HEK293 (cell line): ENCODE results near the gene DBN1.

ENCODE experiments used
- ZNF274 ChIP-seq, 2 experiments: fragments of 200-500 bp in 1 of 2; fragments of 450-650 bp in 1 of 2; sonication (Bioruptor generic) in 1 of 2; formaldehyde crosslinking in 1 of 2; IDR thresholded peaks; 2 replicates each; pipeline versions ENCODE4 v1.5.1 to v1.6.1; 2014 to 2016; ENCODE audit warnings: borderline replicate concordance in 1 of 2, inconsistent platforms in 1 of 2, low read length in 1 of 2, missing biosample characterization in 1 of 2, missing genetic modification characterization in 1 of 2
- ZSCAN23 ChIP-seq: fragments of 450-650 bp; formaldehyde crosslinking; IDR thresholded peaks from 2 replicates; pipeline ENCODE4 v1.5.1; 2016; ENCODE audit warnings: missing biosample characterization, missing genetic modification characterization

GRCh38 chr5:177430972-177431316 lies 42.5 kb downstream of the DBN1 start:
- TF ChIP-seq ZSCAN23 (tag by site-specific recombination) (no peak), ZNF274 (IDR thresholded peaks at IDR 0.05; ENCODE audit: low read length) (no peak), ZNF274 (tag by site-specific recombination; IDR thresholded peaks at IDR 0.05; ENCODE audit: borderline replicate concordance) (no peak)
